Activated CD4-positive, alpha-beta T cell treated with anti-CD3 and anti-CD28 coated beads for 36 hours (primary cell): ENCODE measurements around the gene DDX46. TPM values are rescaled to one million over a fixed set of nuclear protein-coding genes. Genes with fewer than 3 reads are reported as not detected.

Source experiments
- ATAC-seq: fragments of 200-7000 bp; cut with Tn5 transposase; one replicate; pipeline ENCODE4 v1.10.0; 2021; ENCODE audit warnings: mild to moderate bottlenecking, moderate library complexity
- CTCF ChIA-PET: fragments of 350-600 bp; sonication (Branson Sonifier 250); formaldehyde crosslinking; loops from one replicate; lab custom pipeline; 2021; ENCODE audit warnings: antibody characterized with exemption; lab: Charles Lee
- POLR2A ChIA-PET: fragments of 350-600 bp; sonication (Branson Sonifier 250); formaldehyde crosslinking; loops from one replicate; lab custom pipeline; 2021; ENCODE audit warnings: antibody characterized with exemption, inconsistent platforms; lab: Charles Lee
- DNase-seq: peaks from one replicate; pipeline ENCODE4 v3.0.0-alpha.2; 2020
- H3K27ac Mint-ChIP-seq: one replicate; pipeline ENCODE4 v1.8.0; 2021; ENCODE audit warnings: mixed read lengths
- H3K27me3 Mint-ChIP-seq: one replicate; pipeline ENCODE4 v1.8.0; 2021; ENCODE audit warnings: mixed read lengths
- H3K36me3 Mint-ChIP-seq: one replicate; pipeline ENCODE4 v1.8.0; 2021; ENCODE audit warnings: low read depth, mixed read lengths
- H3K4me1 Mint-ChIP-seq: one replicate; pipeline ENCODE4 v1.8.0; 2021; ENCODE audit warnings: mixed read lengths
- H3K4me3 Mint-ChIP-seq: one replicate; pipeline ENCODE4 v1.8.0; 2021; ENCODE audit warnings: mild to moderate bottlenecking, moderate library complexity, mixed read lengths
- H3K9me3 Mint-ChIP-seq: one replicate; pipeline ENCODE4 v1.8.0; 2021; ENCODE audit warnings: low read depth, mixed read lengths
- intact Hi-C, 2 experiments: fragments of 100-400 bp; cut with DNase I in 1 of 2; cut with micrococcal nuclease in 1 of 2; formaldehyde crosslinking; loops; one replicate each; pipeline versions ENCODE4 v1.14.2 to v1.15.1; 2022 to 2024; cut with DNase I, micrococcal nuclease
- total RNA-seq, 2 experiments: library from RNA; stranded (reverse); gene quantifications; one replicate each; pipeline ENCODE4 v1.2.3, GENCODE V29; 2021

Gene DDX46
- total RNA-seq, 2 experiments from 2014 or later, result 63.5 to 86.7 TPM

GRCh38 chr5:134813407-134813806 is 54.8 kb downstream of the DDX46 start:
- no peak overlapping the region for H3K4me3 Mint-ChIP-seq
- DNase-seq (peak; percentile 53), ATAC-seq (peak; percentile 93)
- H3K27ac Mint-ChIP-seq, result peak overlapping the region; percentile 58
- ChIA-PET POLR2A (no interaction called here), CTCF (interaction anchor here (0.6 kb wide), 1 partner anchor 183 kb away, joined by 3 read pairs; no protein-coding TSS in a partner anchor)
- intact Hi-C loops, result loop anchor here in 1 of 2 experiments (1.0 kb wide), 1 partner anchor 14 kb away; no protein-coding TSS in a partner anchor
- H3K4me1 Mint-ChIP-seq, result peaks cover 10% of the 10 kb centered on the region
- no peaks in the 10 kb centered on the region for H3K9me3 Mint-ChIP-seq
- peaks cover 38% of the 10 kb centered on the region for H3K36me3 Mint-ChIP-seq
- H3K27me3 Mint-ChIP-seq, result no peaks in the 10 kb centered on the region

- no peak overlapping the region for H3K27ac Mint-ChIP-seq
- no peak overlapping the region for H3K4me3 Mint-ChIP-seq
- H3K9me3 Mint-ChIP-seq, result no peaks in the 10 kb centered on the region
- H3K4me1 Mint-ChIP-seq, result peaks cover 10% of the 10 kb centered on the region
- H3K27me3 Mint-ChIP-seq, result no peaks in the 10 kb centered on the region
- ChIA-PET CTCF (interaction anchor here (0.6 kb wide), 1 partner anchor 183 kb away, joined by 3 read pairs; no protein-coding TSS in a partner anchor), POLR2A (no interaction called here)
- peaks cover 39% of the 10 kb centered on the region for H3K36me3 Mint-ChIP-seq
- DNase-seq (no peak), ATAC-seq (no peak)
- intact Hi-C loops, result loop anchor here in 1 of 2 experiments (1.0 kb wide), 1 partner anchor 15 kb away; no protein-coding TSS in a partner anchor
Observed at GRCh38 chr5:134813827-134814226, 55.2 kb downstream of the DDX46 start.

- ChIA-PET CTCF (interaction anchor here (0.6 kb wide), 2 partner anchors 36 to 777 kb away, joined by 3 to 5 read pairs; no protein-coding TSS in a partner anchor), POLR2A (no interaction called here)
- no peak overlapping the region for H3K27ac Mint-ChIP-seq
- peaks cover 42% of the 10 kb centered on the region for H3K36me3 Mint-ChIP-seq
- ATAC-seq (no peak), DNase-seq (no peak)
- intact Hi-C loops, result no loop called here
- H3K27me3 Mint-ChIP-seq, result no peaks in the 10 kb centered on the region
- H3K4me3 Mint-ChIP-seq, result no peak overlapping the region
- H3K9me3 Mint-ChIP-seq, result no peaks in the 10 kb centered on the region
- peaks cover 10% of the 10 kb centered on the region for H3K4me1 Mint-ChIP-seq
Observed at GRCh38 chr5:134817006-134817405, 58.4 kb downstream of the DDX46 start.

- POLR2A ChIA-PET, result no interaction called here
- intact Hi-C loops, result no loop called here
- H3K9me3 Mint-ChIP-seq, result no peaks in the 10 kb centered on the region
Observed at GRCh38 chr5:134818776-134819175, 60.2 kb downstream of the DDX46 start.

GRCh38 chr5:134819407-134819963 is 60.9 kb downstream of the DDX46 start:
- no peak overlapping the region for H3K27ac Mint-ChIP-seq
- no peaks in the 10 kb centered on the region for H3K4me1 Mint-ChIP-seq
- H3K27me3 Mint-ChIP-seq, result no peaks in the 10 kb centered on the region

More at GRCh38 chr5:134818776-134819175, 60.2 kb downstream of the DDX46 start:
- H3K27ac Mint-ChIP-seq, result no peak overlapping the region
- ATAC-seq (no peak), DNase-seq (no peak)
- peaks cover 30% of the 10 kb centered on the region for H3K36me3 Mint-ChIP-seq
- no peaks in the 10 kb centered on the region for H3K27me3 Mint-ChIP-seq
- no peak overlapping the region for H3K4me3 Mint-ChIP-seq
- H3K4me1 Mint-ChIP-seq, result peaks cover 1% of the 10 kb centered on the region
- CTCF ChIA-PET, result interaction anchor here (0.5 kb wide), 1 partner anchor 24 kb away, joined by 4 read pairs; no protein-coding TSS in a partner anchor

GRCh38 chr5:134821841-134822240 is 63.3 kb downstream of the DDX46 start:
- POLR2A ChIA-PET, result no interaction called here
- Mint-ChIP-seq H3K27ac (no peak overlapping the region), H3K27me3 (no peaks in the 10 kb centered on the region), H3K4me3 (no peak overlapping the region), H3K9me3 (no peaks in the 10 kb centered on the region), H3K36me3 (peaks cover 29% of the 10 kb centered on the region), H3K4me1 (no peaks in the 10 kb centered on the region)
- intact Hi-C loops, result no loop called here
- CTCF ChIA-PET, result no interaction called here
- DNase-seq (no peak), ATAC-seq (no peak)

More at GRCh38 chr5:134819407-134819963, 60.9 kb downstream of the DDX46 start:
- Mint-ChIP-seq H3K4me3 (no peak overlapping the region), H3K9me3 (no peaks in the 10 kb centered on the region), H3K36me3 (peaks cover 29% of the 10 kb centered on the region)
- DNase-seq (no peak), ATAC-seq (no peak)
- POLR2A ChIA-PET, result interaction anchor here (0.7 kb wide), 1 partner anchor 328 kb away, joined by 3 read pairs; no protein-coding TSS in a partner anchor
- intact Hi-C loops, result no loop called here
- CTCF ChIA-PET, result no interaction called here

- intact Hi-C loops, result loop anchor here in 1 of 2 experiments (5.0 kb wide), 1 partner anchor 42 kb away; no protein-coding TSS in a partner anchor
- ChIA-PET CTCF (interaction anchor here (0.7 kb wide), 1 partner anchor 10 kb away, joined by 3 read pairs; no protein-coding TSS in a partner anchor), POLR2A (interaction anchor here (0.6 kb wide), 1 partner anchor 615 kb away, joined by 5 read pairs; no protein-coding TSS in a partner anchor)
- H3K27ac Mint-ChIP-seq, result no peak overlapping the region
- DNase-seq, result no peak
- H3K36me3 Mint-ChIP-seq, result peaks cover 14% of the 10 kb centered on the region
- no peaks in the 10 kb centered on the region for H3K4me1 Mint-ChIP-seq
- no peak overlapping the region for H3K4me3 Mint-ChIP-seq
- H3K27me3 Mint-ChIP-seq, result no peaks in the 10 kb centered on the region
- ATAC-seq, result no peak
- no peaks in the 10 kb centered on the region for H3K9me3 Mint-ChIP-seq
Observed at GRCh38 chr5:134824681-134825080, 66.1 kb downstream of the DDX46 start.

- H3K9me3 Mint-ChIP-seq, result no peaks in the 10 kb centered on the region
- H3K4me3 Mint-ChIP-seq, result no peak overlapping the region
- H3K36me3 Mint-ChIP-seq, result peaks cover 14% of the 10 kb centered on the region
- CTCF ChIA-PET, result no interaction called here
- DNase-seq (no peak), ATAC-seq (no peak)
- H3K4me1 Mint-ChIP-seq, result no peaks in the 10 kb centered on the region
- intact Hi-C loops, result loop anchor here in 1 of 2 experiments (5.0 kb wide), 1 partner anchor 43 kb away; no protein-coding TSS in a partner anchor
- H3K27ac Mint-ChIP-seq, result peak overlapping the region; percentile 18
- POLR2A ChIA-PET, result no interaction called here
- H3K27me3 Mint-ChIP-seq, result no peaks in the 10 kb centered on the region
Observed at GRCh38 chr5:134825212-134825611, 66.6 kb downstream of the DDX46 start.

GRCh38 chr5:134833340-134834032 is 74.9 kb downstream of the DDX46 start:
- no peak for ATAC-seq
- peaks cover 11% of the 10 kb centered on the region for H3K36me3 Mint-ChIP-seq

GRCh38 chr5:134835623-134836022 is 77.0 kb downstream of the DDX46 start:
- no peaks in the 10 kb centered on the region for H3K27me3 Mint-ChIP-seq
- intact Hi-C loops, result no loop called here
- DNase-seq, result no peak
- ChIA-PET CTCF (interaction anchor here (0.7 kb wide), 1 partner anchor 82 kb away, joined by 3 read pairs; no protein-coding TSS in a partner anchor), POLR2A (no interaction called here)
- H3K27ac Mint-ChIP-seq, result no peak overlapping the region
- H3K4me1 Mint-ChIP-seq, result no peaks in the 10 kb centered on the region
- H3K4me3 Mint-ChIP-seq, result no peak overlapping the region
- H3K9me3 Mint-ChIP-seq, result no peaks in the 10 kb centered on the region
- no peak for ATAC-seq
- peaks cover 22% of the 10 kb centered on the region for H3K36me3 Mint-ChIP-seq

More at GRCh38 chr5:134833340-134834032, 74.9 kb downstream of the DDX46 start:
- no peak for DNase-seq
- Mint-ChIP-seq H3K27ac (no peak overlapping the region), H3K9me3 (no peaks in the 10 kb centered on the region), H3K4me1 (no peaks in the 10 kb centered on the region), H3K4me3 (no peak overlapping the region), H3K27me3 (no peaks in the 10 kb centered on the region)
- ChIA-PET POLR2A (interaction anchor here (1.4 kb wide), 1 partner anchor 12 kb away, joined by 3 read pairs; the partner anchor contains the start of gene C5orf24), CTCF (interaction anchor here (0.9 to 2.4 kb wide), 4 partner anchors 9 to 94 kb away, joined by 3 to 10 read pairs (median 3); partner anchors contain the start of gene C5orf24)
- intact Hi-C loops, result no loop called here

GRCh38 chr5:134837530-134838181 is 79.1 kb downstream of the DDX46 start:
- intact Hi-C loops, result no loop called here
- Mint-ChIP-seq H3K4me1 (no peaks in the 10 kb centered on the region), H3K27me3 (no peaks in the 10 kb centered on the region), H3K9me3 (no peaks in the 10 kb centered on the region), H3K27ac (no peak overlapping the region), H3K36me3 (peaks cover 19% of the 10 kb centered on the region), H3K4me3 (no peak overlapping the region)
- DNase-seq (no peak), ATAC-seq (no peak)
- ChIA-PET POLR2A (no interaction called here), CTCF (no interaction called here)
